Tibial artery (tissue), 4 donors: ENCODE results near the gene C2orf42.

Source experiments
- DNase-seq, 2 donors: peaks; one replicate each; pipeline ENCODE4 v3.0.0-alpha.2; 2019
- H3K27ac ChIP-seq, 2 donors: fragments of 200-600 bp; sonication (generic) in 1 of 2; 1 replicate in 1 of 2; 2 replicates in 1 of 2; pipeline ENCODE4 v1.5.1; 2018 to 2019; ENCODE audit warnings: mild to moderate bottlenecking in 1 of 2
- H3K27me3 ChIP-seq, 2 donors: fragments of 200-600 bp; sonication (generic) in 1 of 2; one replicate each; pipeline versions ENCODE4 v1.5.1 to v1.6.0; 2016 to 2019
- H3K36me3 ChIP-seq, 3 donors: fragments of 200-600 bp; sonication (generic) in 2 of 3; one replicate each; pipeline ENCODE4 v1.5.1; 2016 to 2019; ENCODE audit warnings: mild to moderate bottlenecking in 2 of 3
- H3K4me1 ChIP-seq, 4 donors: fragments of 200-600 bp; sonication (generic) in 2 of 4; 1 replicate in 3 of 4; 2 replicates in 1 of 4; pipeline ENCODE4 v1.5.1; 2016 to 2019
- H3K4me3 ChIP-seq, 2 donors: fragments of 200-600 bp; sonication (generic) in 1 of 2; 1 replicate in 1 of 2; 2 replicates in 1 of 2; pipeline ENCODE4 v1.5.1; 2018 to 2019; ENCODE audit warnings: mild to moderate bottlenecking in 2 of 2
- H3K9me3 ChIP-seq, 3 donors: fragments of 200-600 bp; sonication (generic) in 1 of 3; one replicate each; pipeline ENCODE4 v1.5.1; 2016 to 2019
- intact Hi-C: fragments of 100-400 bp; cut with DNase I; formaldehyde crosslinking; loops from one replicate; pipeline ENCODE4 v1.15.0; 2023; ENCODE audit warnings: low total_unique reads
- TF ChIP-seq, protein P1 (sequence below), 2 experiments: fragments of 200-600 bp in 1 of 2; fragments of 450-650 bp in 1 of 2; IDR thresholded peaks; one replicate each; pipeline ENCODE4 v1.5.1; 2017 to 2019; ENCODE audit warnings: antibody characterized with exemption in 2 of 2, mild to moderate bottlenecking in 1 of 2, moderate library complexity in 1 of 2

Gene C2orf42

DNA sequence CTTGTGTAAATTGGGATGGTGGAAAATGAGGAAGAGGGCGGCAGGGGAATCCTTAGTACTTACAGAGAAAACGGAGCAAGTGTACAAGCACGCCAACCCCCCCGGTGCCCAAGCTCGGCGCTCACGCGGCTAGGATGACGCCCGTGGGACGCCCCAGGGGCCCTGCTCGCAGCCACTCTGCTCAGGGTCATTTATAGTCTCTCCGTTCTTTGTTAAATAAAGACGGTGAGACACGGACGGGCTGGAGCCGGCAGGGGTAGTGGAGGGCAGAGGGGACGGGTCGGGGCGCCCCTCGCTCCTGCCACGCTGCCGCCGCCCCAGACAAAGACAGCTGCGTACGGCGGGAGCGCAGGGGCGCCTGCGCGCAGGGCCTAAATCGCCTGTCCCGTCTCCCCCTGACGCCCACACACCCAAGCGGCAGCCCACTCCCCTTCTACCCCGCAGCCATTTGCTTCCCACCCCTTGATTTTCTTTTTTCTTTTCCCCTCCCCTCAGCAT is 65.8 kb downstream of the C2orf42 start:
- Histone ChIP-seq H3K27ac (peak overlapping the region; percentile 98), H3K4me1 (peaks cover 0 to 31% (median 15%) of the 10 kb centered on the region in 4 donors), H3K9me3 (no peaks in the 10 kb centered on the region), H3K27me3 (no peaks in the 10 kb centered on the region), H3K36me3 (no peaks in the 10 kb centered on the region), H3K4me3 (peak overlapping the region; percentile 59 to 61)
- intact Hi-C loops, result no loop called here
- TF ChIP-seq, protein P1, sequence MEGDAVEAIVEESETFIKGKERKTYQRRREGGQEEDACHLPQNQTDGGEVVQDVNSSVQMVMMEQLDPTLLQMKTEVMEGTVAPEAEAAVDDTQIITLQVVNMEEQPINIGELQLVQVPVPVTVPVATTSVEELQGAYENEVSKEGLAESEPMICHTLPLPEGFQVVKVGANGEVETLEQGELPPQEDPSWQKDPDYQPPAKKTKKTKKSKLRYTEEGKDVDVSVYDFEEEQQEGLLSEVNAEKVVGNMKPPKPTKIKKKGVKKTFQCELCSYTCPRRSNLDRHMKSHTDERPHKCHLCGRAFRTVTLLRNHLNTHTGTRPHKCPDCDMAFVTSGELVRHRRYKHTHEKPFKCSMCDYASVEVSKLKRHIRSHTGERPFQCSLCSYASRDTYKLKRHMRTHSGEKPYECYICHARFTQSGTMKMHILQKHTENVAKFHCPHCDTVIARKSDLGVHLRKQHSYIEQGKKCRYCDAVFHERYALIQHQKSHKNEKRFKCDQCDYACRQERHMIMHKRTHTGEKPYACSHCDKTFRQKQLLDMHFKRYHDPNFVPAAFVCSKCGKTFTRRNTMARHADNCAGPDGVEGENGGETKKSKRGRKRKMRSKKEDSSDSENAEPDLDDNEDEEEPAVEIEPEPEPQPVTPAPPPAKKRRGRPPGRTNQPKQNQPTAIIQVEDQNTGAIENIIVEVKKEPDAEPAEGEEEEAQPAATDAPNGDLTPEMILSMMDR (IDR thresholded peaks at IDR 0.05), result no peak
- peak; percentile 65 to 88 for DNase-seq

DNA sequence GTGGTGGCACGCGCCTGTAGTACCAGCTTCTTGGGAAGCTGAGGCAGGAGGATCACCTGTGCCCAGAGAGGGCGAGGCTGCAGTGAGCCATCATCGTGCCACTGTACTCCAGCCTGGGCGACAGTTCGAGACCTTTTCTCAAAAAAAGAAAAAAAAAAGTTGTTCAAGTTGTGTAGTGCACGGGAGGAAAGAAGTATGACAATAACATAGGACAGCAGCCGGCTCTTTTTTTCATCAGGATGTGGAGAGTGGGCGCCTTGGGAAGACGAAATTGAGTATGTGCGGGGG is 67.0 kb downstream of the C2orf42 start:
- Histone ChIP-seq H3K27me3 (no peaks in the 10 kb centered on the region), H3K4me3 (peak overlapping the region; percentile 59 to 61)

DNA sequence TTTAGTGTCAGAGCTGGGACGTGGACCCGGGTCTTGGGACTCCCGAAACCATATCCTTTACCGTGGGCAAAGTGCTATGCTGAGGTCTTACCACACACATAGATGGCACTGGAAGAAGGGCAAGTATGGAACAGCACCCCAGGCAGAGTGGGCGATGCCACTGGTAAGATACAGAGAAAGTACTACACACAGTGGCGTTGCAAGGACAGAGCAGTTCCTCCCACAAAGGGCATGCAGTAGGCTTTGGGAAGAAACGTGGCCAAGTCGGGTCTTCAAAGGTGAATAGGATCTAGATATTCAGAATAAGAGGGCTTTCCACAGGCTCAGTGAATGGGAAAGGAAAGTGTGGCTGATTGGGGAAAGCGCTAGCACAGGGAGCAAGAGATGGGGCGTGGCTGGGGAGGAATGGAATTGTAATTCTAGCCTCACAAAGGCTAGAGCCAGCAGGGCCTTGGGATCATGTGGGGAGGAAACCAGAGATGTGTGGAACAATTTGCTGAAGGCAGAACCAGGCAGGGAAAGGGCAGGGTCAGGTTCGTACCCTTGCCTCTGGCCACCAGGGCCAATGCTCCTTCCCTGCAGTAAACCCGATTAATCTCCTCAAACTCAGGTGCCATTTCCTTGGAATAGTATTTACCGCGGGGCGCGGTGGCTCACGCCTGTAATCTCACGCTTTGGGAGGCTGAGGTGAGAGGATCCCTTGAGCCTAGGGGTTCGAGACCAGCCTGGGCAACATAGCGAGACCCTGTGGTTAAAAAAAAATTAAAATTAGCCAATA is 67.6 kb downstream of the C2orf42 start:
- H3K27me3 ChIP-seq, result no peaks in the 10 kb centered on the region
- H3K4me3 ChIP-seq, result peak overlapping the region; percentile 59 to 61
- intact Hi-C loops, result no loop called here
- peak; percentile 81 to 83 for DNase-seq
- TF ChIP-seq, protein P1 (IDR thresholded peaks at IDR 0.05), result no peak
- H3K4me1 ChIP-seq, result peaks cover 0 to 31% (median 15%) of the 10 kb centered on the region in 4 donors
- no peaks in the 10 kb centered on the region for H3K9me3 ChIP-seq
- H3K36me3 ChIP-seq, result no peaks in the 10 kb centered on the region
- peak overlapping the region; percentile 98 for H3K27ac ChIP-seq

More for the DNA sequence above, 67.0 kb downstream of the C2orf42 start:
- TF ChIP-seq, protein P1 (IDR thresholded peaks at IDR 0.05), result no peak
- H3K4me1 ChIP-seq, result peaks cover 0 to 31% (median 15%) of the 10 kb centered on the region in 4 donors
- H3K9me3 ChIP-seq, result no peaks in the 10 kb centered on the region
- intact Hi-C loops, result no loop called here
- H3K27ac ChIP-seq, result peak overlapping the region; percentile 98
- no peak for DNase-seq
- no peaks in the 10 kb centered on the region for H3K36me3 ChIP-seq

DNA sequence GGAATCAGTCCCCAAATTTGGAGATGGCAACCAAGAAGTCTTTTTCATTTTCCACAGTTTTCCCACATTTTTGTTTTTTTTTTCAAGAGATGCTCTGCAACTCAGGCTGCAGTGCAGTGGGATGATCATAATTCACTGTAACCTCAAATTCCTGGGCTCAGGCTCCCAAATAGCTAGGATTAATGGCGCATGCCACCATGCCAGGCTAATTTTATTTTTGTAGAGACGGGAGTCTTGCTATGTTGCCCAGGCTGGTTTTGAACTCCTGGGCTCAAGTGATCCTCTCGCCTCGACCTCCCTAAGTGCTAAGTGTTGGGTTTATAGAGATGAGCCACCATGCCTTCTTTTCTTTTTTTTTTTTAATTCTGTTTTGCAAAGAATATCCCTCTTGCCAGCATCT is 68.3 kb downstream of the C2orf42 start:
- TF ChIP-seq, protein P1 (IDR thresholded peaks at IDR 0.05), result no peak
- Histone ChIP-seq H3K36me3 (no peaks in the 10 kb centered on the region), H3K4me1 (peaks cover 0 to 31% (median 15%) of the 10 kb centered on the region in 4 donors), H3K4me3 (no peak overlapping the region), H3K27ac (peak overlapping the region in 1 of 2 donors; percentile 98), H3K27me3 (no peaks in the 10 kb centered on the region), H3K9me3 (no peaks in the 10 kb centered on the region)
- intact Hi-C loops, result no loop called here
- no peak for DNase-seq

DNA sequence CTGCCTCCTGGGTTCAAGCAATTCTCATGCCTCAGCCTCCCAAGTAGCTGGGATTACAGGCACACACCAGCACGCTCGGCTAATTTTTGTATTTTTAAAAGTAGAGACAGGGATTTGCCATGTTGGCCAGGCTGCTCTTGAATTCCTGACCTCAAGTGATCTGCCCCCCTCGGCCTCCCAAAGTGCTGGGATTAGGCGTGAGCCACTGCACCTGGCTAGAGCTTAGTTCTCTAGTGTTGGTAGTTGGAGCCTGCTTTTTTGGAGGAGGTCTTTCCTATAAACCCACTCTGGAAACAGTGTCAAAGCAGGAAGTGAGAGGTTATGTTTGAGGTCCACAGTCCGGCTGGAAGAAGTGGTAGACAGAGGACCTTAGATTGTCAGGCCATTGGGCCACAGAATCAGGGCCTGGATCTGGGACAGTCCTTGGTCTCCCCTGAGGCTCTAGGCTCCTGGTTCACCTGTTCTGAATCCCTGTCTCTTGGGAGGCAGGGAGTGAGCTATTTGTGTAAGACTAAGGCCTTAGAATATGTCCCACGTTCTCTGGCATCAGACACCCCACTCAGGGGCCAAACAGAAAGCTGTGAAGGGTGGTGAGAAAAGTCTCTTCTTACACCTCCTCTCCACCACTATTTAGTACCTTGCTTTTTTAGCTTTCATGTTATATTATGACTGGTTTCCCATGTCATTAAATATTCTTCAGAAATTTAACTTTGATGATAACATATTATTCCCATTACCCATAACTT is 69.0 kb downstream of the C2orf42 start:
- intact Hi-C loops, result no loop called here
- peaks cover 0 to 27% (median 15%) of the 10 kb centered on the region in 4 donors for H3K4me1 ChIP-seq
- peak overlapping the region; percentile 20 to 98 for H3K27ac ChIP-seq
- H3K27me3 ChIP-seq, result no peaks in the 10 kb centered on the region
- no peaks in the 10 kb centered on the region for H3K9me3 ChIP-seq
- H3K36me3 ChIP-seq, result no peaks in the 10 kb centered on the region
- peak in 1 of 2 donors; percentile 45 for DNase-seq
- TF ChIP-seq, protein P1 (IDR thresholded peaks at IDR 0.05), result no peak
- H3K4me3 ChIP-seq, result no peak overlapping the region
